Immature natural killer cell (primary cell): Measurements from ENCODE around the gene CISTR. TPM values are rescaled to one million over a fixed set of nuclear protein-coding genes. Genes with fewer than 3 reads are reported as not detected.
A peak's percentile ranks its signal among the peaks of the same experiment; 100 is the strongest.

Experiments used
- DNase-seq, 3 donors: peaks; one replicate each; pipeline ENCODE4 v3.0.0; 2022; ENCODE audit warnings: mixed read lengths in 1 of 3
- H3K27ac Mint-ChIP-seq, 6 donors: one replicate each; pipeline ENCODE4 v1.8.0; 2020; ENCODE audit warnings: mixed read lengths in 6 of 6, mild to moderate bottlenecking in 5 of 6, inconsistent platforms in 4 of 6, moderate library complexity in 3 of 6
- H3K27me3 Mint-ChIP-seq, 3 donors: one replicate each; pipeline ENCODE4 v1.8.0; 2020 to 2021; ENCODE audit warnings: low read depth in 3 of 3, mild to moderate bottlenecking in 3 of 3, mixed read lengths in 3 of 3, moderate library complexity in 3 of 3, inconsistent platforms in 1 of 3
- H3K36me3 Mint-ChIP-seq, 3 donors: one replicate each; pipeline ENCODE4 v1.8.0; 2020; ENCODE audit warnings: mixed read lengths in 3 of 3, inconsistent platforms in 2 of 3, mild to moderate bottlenecking in 2 of 3
- H3K4me1 Mint-ChIP-seq, 2 donors: one replicate each; pipeline ENCODE4 v1.8.0; 2020; ENCODE audit warnings: inconsistent platforms in 2 of 2, mild to moderate bottlenecking in 2 of 2, mixed read lengths in 2 of 2, moderate library complexity in 1 of 2
- H3K4me3 Mint-ChIP-seq, 5 donors: one replicate each; pipeline ENCODE4 v1.8.0; 2020; ENCODE audit warnings: mild to moderate bottlenecking in 5 of 5, mixed read lengths in 5 of 5, inconsistent platforms in 3 of 5, moderate library complexity in 3 of 5
- H3K9me3 Mint-ChIP-seq, 6 donors: one replicate each; pipeline ENCODE4 v1.8.0; 2020; ENCODE audit warnings: mild to moderate bottlenecking in 6 of 6, mixed read lengths in 6 of 6, inconsistent platforms in 4 of 6, moderate library complexity in 3 of 6
- polyA plus RNA-seq, 3 donors: library from polyadenylated mRNA; unstranded; fragments of 300-500 nt; fragmentation: Illumina TruSeq; gene quantifications; one replicate each; pipeline ENCODE4 v1.2.3, GENCODE V29; 2021

CISTR gene
- polyA plus RNA-seq, 3 donors from 2014 or later, result not detected

GRCh38 chr12:53746592-53747092 lies 5.1 kb downstream of the CISTR start:
- Mint-ChIP-seq H3K27me3 (peaks cover 13 to 24% (median 23%) of the 10 kb centered on the region in 3 donors), H3K27ac (peak overlapping the region in 1 of 6 donors; percentile 68), H3K36me3 (no peaks in the 10 kb centered on the region), H3K4me3 (peak overlapping the region in 2 of 5 donors; percentile 36 to 61), H3K9me3 (no peaks in the 10 kb centered on the region), H3K4me1 (peaks cover 12 to 27% of the 10 kb centered on the region in 2 donors)
- DNase-seq, result peak; percentile 84 to 86 (median 85)

GRCh38 chr12:53744751-53745150 lies 7.0 kb downstream of the CISTR start:
- DNase-seq, result no peak
- Mint-ChIP-seq H3K4me1 (peaks cover 13 to 27% of the 10 kb centered on the region in 2 donors), H3K36me3 (no peaks in the 10 kb centered on the region), H3K27me3 (peaks cover 13 to 21% (median 19%) of the 10 kb centered on the region in 3 donors), H3K4me3 (no peak overlapping the region), H3K27ac (no peak overlapping the region), H3K9me3 (no peaks in the 10 kb centered on the region)

- H3K27me3 Mint-ChIP-seq, result peaks cover 15 to 24% (median 22%) of the 10 kb centered on the region in 3 donors
- no peak overlapping the region for H3K27ac Mint-ChIP-seq
- no peaks in the 10 kb centered on the region for H3K36me3 Mint-ChIP-seq
- peaks cover 19 to 33% of the 10 kb centered on the region in 2 donors for H3K4me1 Mint-ChIP-seq
- no peak overlapping the region for H3K4me3 Mint-ChIP-seq
- H3K9me3 Mint-ChIP-seq, result no peaks in the 10 kb centered on the region
- DNase-seq, result no peak
Measured at GRCh38 chr12:53744130-53744441, 7.7 kb downstream of the CISTR start.

- H3K27me3 Mint-ChIP-seq, result peaks cover 18 to 28% (median 25%) of the 10 kb centered on the region in 3 donors
- peak; percentile 63 to 67 (median 65) for DNase-seq
- no peak overlapping the region for H3K27ac Mint-ChIP-seq
- H3K4me3 Mint-ChIP-seq, result peak overlapping the region; percentile 33 to 80 (median 48)
- no peaks in the 10 kb centered on the region for H3K36me3 Mint-ChIP-seq
- peaks cover 24 to 39% of the 10 kb centered on the region in 2 donors for H3K4me1 Mint-ChIP-seq
- H3K9me3 Mint-ChIP-seq, result no peaks in the 10 kb centered on the region
Measured at GRCh38 chr12:53743266-53744129, 8.3 kb downstream of the CISTR start.

GRCh38 chr12:53740130-53740491 lies 11.7 kb downstream of the CISTR start:
- peaks cover 21 to 38% (median 25%) of the 10 kb centered on the region in 3 donors for H3K27me3 Mint-ChIP-seq
- H3K27ac Mint-ChIP-seq, result no peak overlapping the region

GRCh38 chr12:53739214-53740129 lies 12.3 kb downstream of the CISTR start:
- Mint-ChIP-seq H3K27ac (no peak overlapping the region), H3K4me3 (peak overlapping the region in 4 of 5 donors; percentile 53 to 70 (median 66)), H3K9me3 (no peaks in the 10 kb centered on the region), H3K27me3 (peaks cover 23 to 41% (median 23%) of the 10 kb centered on the region in 3 donors), H3K4me1 (peaks cover 23 to 25% of the 10 kb centered on the region in 2 donors), H3K36me3 (peaks cover 0 to 4% (median 0%) of the 10 kb centered on the region in 3 donors)
- no peak for DNase-seq

More at GRCh38 chr12:53740130-53740491, 11.7 kb downstream of the CISTR start:
- no peak for DNase-seq
- H3K4me1 Mint-ChIP-seq, result peaks cover 23 to 25% of the 10 kb centered on the region in 2 donors
- peaks cover 0 to 4% (median 0%) of the 10 kb centered on the region in 3 donors for H3K36me3 Mint-ChIP-seq
- H3K9me3 Mint-ChIP-seq, result no peaks in the 10 kb centered on the region
- no peak overlapping the region for H3K4me3 Mint-ChIP-seq

- peak overlapping the region; percentile 11 to 70 (median 65) for H3K4me3 Mint-ChIP-seq
- no peaks in the 10 kb centered on the region for H3K9me3 Mint-ChIP-seq
- DNase-seq, result no peak
- peaks cover 0 to 4% (median 0%) of the 10 kb centered on the region in 3 donors for H3K36me3 Mint-ChIP-seq
- peaks cover 22 to 44% (median 25%) of the 10 kb centered on the region in 3 donors for H3K27me3 Mint-ChIP-seq
- H3K27ac Mint-ChIP-seq, result no peak overlapping the region
- H3K4me1 Mint-ChIP-seq, result peaks cover 23 to 24% of the 10 kb centered on the region in 2 donors
Measured at GRCh38 chr12:53738406-53739213, 13.2 kb downstream of the CISTR start.

- peak overlapping the region; percentile 11 to 65 (median 60) for H3K4me3 Mint-ChIP-seq
- no peak overlapping the region for H3K27ac Mint-ChIP-seq
Measured at GRCh38 chr12:53737951-53738405, 13.8 kb downstream of the CISTR start.

GRCh38 chr12:53737093-53737808 lies 14.5 kb downstream of the CISTR start:
- peaks cover 22 to 36% (median 23%) of the 10 kb centered on the region in 3 donors for H3K27me3 Mint-ChIP-seq
- H3K9me3 Mint-ChIP-seq, result no peaks in the 10 kb centered on the region
- H3K4me3 Mint-ChIP-seq, result no peak overlapping the region
- DNase-seq, result no peak
- no peak overlapping the region for H3K27ac Mint-ChIP-seq
- H3K4me1 Mint-ChIP-seq, result peaks cover 19 to 20% of the 10 kb centered on the region in 2 donors
- H3K36me3 Mint-ChIP-seq, result peaks cover 0 to 4% (median 0%) of the 10 kb centered on the region in 3 donors

More at GRCh38 chr12:53737951-53738405, 13.8 kb downstream of the CISTR start:
- peaks cover 0 to 4% (median 0%) of the 10 kb centered on the region in 3 donors for H3K36me3 Mint-ChIP-seq
- H3K4me1 Mint-ChIP-seq, result peaks cover 19 to 20% of the 10 kb centered on the region in 2 donors
- peaks cover 19 to 42% (median 23%) of the 10 kb centered on the region in 3 donors for H3K27me3 Mint-ChIP-seq
- no peaks in the 10 kb centered on the region for H3K9me3 Mint-ChIP-seq
- no peak for DNase-seq

- H3K4me3 Mint-ChIP-seq, result no peak overlapping the region
- no peak for DNase-seq
- no peaks in the 10 kb centered on the region for H3K9me3 Mint-ChIP-seq
- H3K4me1 Mint-ChIP-seq, result peaks cover 19 to 20% of the 10 kb centered on the region in 2 donors
- peaks cover 22 to 37% (median 23%) of the 10 kb centered on the region in 3 donors for H3K27me3 Mint-ChIP-seq
- H3K27ac Mint-ChIP-seq, result no peak overlapping the region
- H3K36me3 Mint-ChIP-seq, result peaks cover 0 to 4% (median 0%) of the 10 kb centered on the region in 3 donors
Measured at GRCh38 chr12:53736592-53736991, 15.2 kb downstream of the CISTR start.

- H3K4me1 Mint-ChIP-seq, result peaks cover 19 to 20% of the 10 kb centered on the region in 2 donors
- H3K27me3 Mint-ChIP-seq, result peaks cover 22 to 37% (median 27%) of the 10 kb centered on the region in 3 donors
- H3K4me3 Mint-ChIP-seq, result no peak overlapping the region
- DNase-seq, result no peak
- H3K9me3 Mint-ChIP-seq, result no peaks in the 10 kb centered on the region
- no peak overlapping the region for H3K27ac Mint-ChIP-seq
- peaks cover 0 to 4% (median 0%) of the 10 kb centered on the region in 3 donors for H3K36me3 Mint-ChIP-seq
Measured at GRCh38 chr12:53735556-53735955, 16.2 kb downstream of the CISTR start.

- Mint-ChIP-seq H3K4me1 (peaks cover 14 to 17% of the 10 kb centered on the region in 2 donors), H3K27ac (no peak overlapping the region), H3K36me3 (peaks cover 0 to 4% (median 0%) of the 10 kb centered on the region in 3 donors), H3K27me3 (peaks cover 20 to 37% (median 25%) of the 10 kb centered on the region in 3 donors), H3K4me3 (no peak overlapping the region), H3K9me3 (no peaks in the 10 kb centered on the region)
- no peak for DNase-seq
Measured at GRCh38 chr12:53734425-53734824, 17.4 kb downstream of the CISTR start.
